Measurements from ENCODE around the gene NFATC3.

DNA sequence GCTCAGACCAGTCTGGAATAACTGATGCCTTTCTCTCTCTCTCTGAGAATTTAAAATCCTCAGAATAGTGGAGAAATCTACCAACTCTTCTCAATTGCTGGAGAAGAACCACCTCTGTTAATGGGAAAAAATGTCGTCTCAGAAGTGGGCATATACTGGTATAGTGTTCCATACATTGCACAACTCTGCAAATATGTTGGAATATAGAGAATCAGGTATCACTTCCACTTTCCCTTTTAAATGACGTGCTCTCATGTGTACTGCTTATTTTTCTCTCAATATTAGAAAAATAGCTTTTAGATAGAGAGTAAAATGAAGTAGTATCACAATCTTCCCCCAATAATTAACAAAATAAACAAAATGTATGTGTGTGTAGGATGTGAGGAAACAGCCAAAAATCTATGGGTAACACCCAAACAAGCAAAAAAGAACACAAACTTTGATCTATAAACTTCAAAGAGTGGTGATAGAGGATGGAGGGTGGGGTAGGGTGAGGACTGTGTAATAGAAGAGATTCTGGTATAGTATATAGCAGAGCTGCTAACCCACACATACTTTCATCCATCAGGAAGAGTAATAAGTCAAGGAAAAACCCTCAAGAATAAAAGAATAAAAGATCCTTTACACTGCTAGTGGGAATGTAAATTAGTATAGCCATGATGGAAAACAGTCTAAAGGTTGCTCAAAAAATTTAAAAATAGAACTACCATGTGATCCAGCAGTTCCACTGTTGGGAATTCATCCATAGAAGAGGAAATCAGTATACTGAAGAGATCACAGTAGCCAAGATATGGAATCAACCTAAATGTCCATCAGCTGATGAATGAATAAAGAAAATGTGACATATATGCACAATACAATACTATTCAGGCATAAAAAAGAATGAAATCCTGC, 46.9 kb downstream of the NFATC3 start:
- TF ChIP-seq POLR2A (IDR thresholded peaks at IDR 0.05; ENCODE audit: extremely low read depth, insufficient read length) = no peak
- TF ChIP-seq CTCF (IDR thresholded peaks at IDR 0.05; ENCODE audit: low read depth, low read length) = no peak
